Endodermal cell (in vitro differentiated cells): ENCODE results near the gene CEP170. TPM values are rescaled to one million over a fixed set of nuclear protein-coding genes. Genes with fewer than 3 reads are reported as not detected.

Source experiments
- DNase-seq: peaks from one replicate; pipeline ENCODE4 v3.0.0-alpha.2; 2017
- H3K27ac ChIP-seq: 2 replicates; pipeline ENCODE4 v1.5.1; 2013; ENCODE audit warnings: mild to moderate bottlenecking, low read depth, low read length, moderate library complexity
- H3K27me3 ChIP-seq: 2 replicates; pipeline ENCODE4 v1.6.1; 2013; ENCODE audit warnings: mild to moderate bottlenecking, low read length, moderate library complexity; ENCODE audit not compliant: insufficient read depth, control insufficient read depth, poor library complexity, severe bottlenecking
- H3K36me3 ChIP-seq: 2 replicates; pipeline ENCODE4 v1.7.0; 2013; ENCODE audit warnings: mild to moderate bottlenecking, low read length, moderate library complexity; ENCODE audit not compliant: control insufficient read depth, insufficient read depth
- H3K4me1 ChIP-seq: one replicate; pipeline ENCODE4 v1.7.0; 2013; ENCODE audit warnings: low read length; ENCODE audit not compliant: control insufficient read depth, insufficient read depth
- H3K4me3 ChIP-seq: 2 replicates; pipeline ENCODE4 v1.5.1; 2013; ENCODE audit warnings: mild to moderate bottlenecking, low read length, moderate library complexity
- H3K9ac ChIP-seq: 2 replicates; pipeline ENCODE4 v1.6.1; 2013; ENCODE audit warnings: mild to moderate bottlenecking, low read length, moderate library complexity; ENCODE audit not compliant: poor library complexity, severe bottlenecking; ENCODE audit errors: extremely low read depth
- H3K9me3 ChIP-seq: 2 replicates; pipeline ENCODE4 v1.6.1; 2013; ENCODE audit warnings: mild to moderate bottlenecking, low read length, moderate library complexity; ENCODE audit not compliant: control insufficient read depth
- H3K27ac Mint-ChIP-seq: 2 replicates; pipeline ENCODE4 v1.8.0; 2020; ENCODE audit warnings: mixed read lengths
- H3K27me3 Mint-ChIP-seq: 2 replicates; pipeline ENCODE4 v1.8.0; 2021; ENCODE audit warnings: mild to moderate bottlenecking, mixed read lengths; ENCODE audit not compliant: insufficient read depth
- H3K36me3 Mint-ChIP-seq: 2 replicates; pipeline ENCODE4 v1.8.0; 2020; ENCODE audit warnings: low read depth, mixed read lengths
- H3K4me1 Mint-ChIP-seq: 2 replicates; pipeline ENCODE4 v1.8.0; 2020; ENCODE audit warnings: mixed read lengths
- H3K4me3 Mint-ChIP-seq: 2 replicates; pipeline ENCODE4 v1.8.0; 2020; ENCODE audit warnings: mild to moderate bottlenecking, moderate library complexity, mixed read lengths
- H3K9me3 Mint-ChIP-seq: 2 replicates; pipeline ENCODE4 v1.8.0; 2020; ENCODE audit warnings: mild to moderate bottlenecking, mixed read lengths
- WGBS, 2 experiments: methylation state at CpG; one replicate each; pipeline versions ENCODE4 v1.1.5 to v1.1.7; 2013; ENCODE audit warnings: missing lambda C conversion rate in 2 of 2, mixed read lengths in 1 of 2; ENCODE audit not compliant: insufficient coverage in 1 of 2, insufficient read length in 1 of 2; 5-methylcytosine and 5-hydroxymethylcytosine counted together
- total RNA-seq, 2 donors: library from RNA; stranded (reverse); fragmentation: NEBNext Ultra II Directional in 1 of 2; extraction: Animal tissue kit (Norgen Biotek cat#: 25700) in 1 of 2; gene quantifications; 2 replicates in 1 of 2; 3 replicates in 1 of 2; pipeline ENCODE4 v1.2.1, GENCODE V29; 2021
- TF ChIP-seq, protein P1 (sequence below): fragments of 200-600 bp; sonication (generic); conservative IDR thresholded peaks from 2 replicates; pipeline ENCODE4 v1.5.0; 2021; ENCODE audit warnings: antibody characterized with exemption, mild to moderate bottlenecking

CEP170 gene
- total RNA-seq, 2 donors from 2014 or later = 85.7 to 99.8 TPM

DNA sequence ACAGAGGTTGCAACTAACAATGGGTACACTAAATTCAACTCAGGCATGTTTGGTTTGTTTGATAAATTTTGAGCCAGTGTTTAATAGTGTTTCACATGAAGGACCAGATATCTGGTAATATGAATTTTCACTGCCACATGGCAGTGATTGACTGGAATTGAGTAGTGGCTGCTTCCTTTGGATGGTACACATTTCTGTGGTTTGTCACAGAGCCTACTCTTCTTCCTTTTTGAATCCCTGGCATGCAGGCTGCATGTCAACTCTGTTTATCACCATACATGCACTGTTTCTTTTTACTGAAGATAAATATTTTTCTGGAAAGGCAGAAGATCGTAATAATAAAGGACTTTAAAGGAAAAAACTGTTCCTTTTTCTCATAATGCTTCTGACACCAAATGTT, 36.2 kb upstream of the CEP170 start:
- no peak overlapping the region for H3K27ac Mint-ChIP-seq
- H3K9me3 ChIP-seq = no peaks in the 10 kb centered on the region
- no peaks in the 10 kb centered on the region for H3K27me3 Mint-ChIP-seq
- no peaks in the 10 kb centered on the region for H3K4me1 ChIP-seq
- no peak overlapping the region for H3K27ac ChIP-seq
- peaks cover 12% of the 10 kb centered on the region for H3K36me3 Mint-ChIP-seq
- no peak overlapping the region for H3K9ac ChIP-seq
- TF ChIP-seq, protein P1, sequence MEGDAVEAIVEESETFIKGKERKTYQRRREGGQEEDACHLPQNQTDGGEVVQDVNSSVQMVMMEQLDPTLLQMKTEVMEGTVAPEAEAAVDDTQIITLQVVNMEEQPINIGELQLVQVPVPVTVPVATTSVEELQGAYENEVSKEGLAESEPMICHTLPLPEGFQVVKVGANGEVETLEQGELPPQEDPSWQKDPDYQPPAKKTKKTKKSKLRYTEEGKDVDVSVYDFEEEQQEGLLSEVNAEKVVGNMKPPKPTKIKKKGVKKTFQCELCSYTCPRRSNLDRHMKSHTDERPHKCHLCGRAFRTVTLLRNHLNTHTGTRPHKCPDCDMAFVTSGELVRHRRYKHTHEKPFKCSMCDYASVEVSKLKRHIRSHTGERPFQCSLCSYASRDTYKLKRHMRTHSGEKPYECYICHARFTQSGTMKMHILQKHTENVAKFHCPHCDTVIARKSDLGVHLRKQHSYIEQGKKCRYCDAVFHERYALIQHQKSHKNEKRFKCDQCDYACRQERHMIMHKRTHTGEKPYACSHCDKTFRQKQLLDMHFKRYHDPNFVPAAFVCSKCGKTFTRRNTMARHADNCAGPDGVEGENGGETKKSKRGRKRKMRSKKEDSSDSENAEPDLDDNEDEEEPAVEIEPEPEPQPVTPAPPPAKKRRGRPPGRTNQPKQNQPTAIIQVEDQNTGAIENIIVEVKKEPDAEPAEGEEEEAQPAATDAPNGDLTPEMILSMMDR = no peak
- H3K27me3 ChIP-seq = no peaks in the 10 kb centered on the region
- H3K9me3 Mint-ChIP-seq = no peaks in the 10 kb centered on the region
- H3K4me3 Mint-ChIP-seq = no peak overlapping the region
- no peak overlapping the region for H3K4me3 ChIP-seq
- H3K4me1 Mint-ChIP-seq = peaks cover 5% of the 10 kb centered on the region
- H3K36me3 ChIP-seq = peaks cover 7% of the 10 kb centered on the region
- DNase-seq = no peak
- 75 to 95% methylated on average over 1 of the region's 1 CpG for WGBS, 2 experiments

DNA sequence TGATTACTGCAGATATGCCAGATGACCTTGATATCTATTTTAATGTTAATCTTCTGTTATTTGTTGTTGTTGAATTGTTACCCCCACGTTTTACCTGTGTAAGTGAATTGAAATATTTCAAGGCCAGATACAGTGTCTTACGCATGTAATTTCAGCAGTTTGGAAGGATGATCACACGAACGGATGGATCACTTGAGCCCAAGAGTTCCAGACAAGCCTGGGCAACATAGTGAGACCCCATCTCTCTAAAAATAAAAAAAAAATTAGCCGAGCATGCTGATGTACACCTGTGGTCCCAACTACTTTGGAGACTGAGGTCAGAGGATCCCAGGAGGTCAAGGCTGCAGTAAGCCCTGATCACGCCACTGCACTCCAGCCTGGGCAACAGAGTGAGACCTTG, 33.0 kb upstream of the CEP170 start:
- Histone ChIP-seq H3K9ac (no peak overlapping the region), H3K4me1 (no peaks in the 10 kb centered on the region), H3K9me3 (no peaks in the 10 kb centered on the region), H3K27me3 (no peaks in the 10 kb centered on the region), H3K4me3 (no peak overlapping the region), H3K27ac (no peak overlapping the region), H3K36me3 (peaks cover 8% of the 10 kb centered on the region)
- Mint-ChIP-seq H3K4me3 (no peak overlapping the region), H3K27ac (no peak overlapping the region), H3K9me3 (peaks cover under 1% of the 10 kb centered on the region), H3K36me3 (peaks cover 11% of the 10 kb centered on the region), H3K27me3 (no peaks in the 10 kb centered on the region), H3K4me1 (no peaks in the 10 kb centered on the region)
- WGBS, 2 experiments = 88 to 91% methylated on average over 5 to 6 of the region's 6 CpGs
- DNase-seq = no peak
- TF ChIP-seq, protein P1 = no peak

DNA sequence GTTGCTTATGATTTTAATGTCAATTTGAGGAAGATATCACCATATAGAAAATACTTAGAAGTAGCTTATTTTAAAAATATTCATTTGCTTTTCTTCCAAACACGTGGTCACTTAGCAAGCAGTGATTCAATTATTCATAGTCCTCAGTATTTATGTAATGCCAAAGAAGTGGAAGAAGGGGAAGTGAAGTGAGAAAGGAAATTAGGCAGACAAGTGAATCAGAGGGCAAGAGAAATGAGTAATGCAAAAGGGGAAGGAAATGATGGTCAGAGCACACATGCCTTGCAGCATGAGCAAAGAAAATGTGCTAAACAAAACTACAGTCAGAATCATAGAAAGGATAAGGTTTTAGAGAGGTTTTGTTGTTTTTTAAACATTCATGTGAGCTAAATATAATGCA, 32.6 kb upstream of the CEP170 start:
- peaks cover 2% of the 10 kb centered on the region for H3K9me3 Mint-ChIP-seq
- TF ChIP-seq, protein P1 = no peak
- H3K27ac Mint-ChIP-seq = no peak overlapping the region
- H3K27me3 ChIP-seq = no peaks in the 10 kb centered on the region
- H3K36me3 Mint-ChIP-seq = peaks cover 12% of the 10 kb centered on the region
- WGBS, 2 experiments = 67% methylated on average over 1 of the region's 1 CpG; no CpG with 5 or more reads in 1 of the 2 experiments
- no peak overlapping the region for H3K4me3 Mint-ChIP-seq
- H3K4me3 ChIP-seq = no peak overlapping the region
- no peak overlapping the region for H3K27ac ChIP-seq
- H3K36me3 ChIP-seq = peaks cover 8% of the 10 kb centered on the region
- DNase-seq = no peak
- no peak overlapping the region for H3K9ac ChIP-seq
- no peaks in the 10 kb centered on the region for H3K27me3 Mint-ChIP-seq
- no peaks in the 10 kb centered on the region for H3K9me3 ChIP-seq
- no peaks in the 10 kb centered on the region for H3K4me1 Mint-ChIP-seq
- no peaks in the 10 kb centered on the region for H3K4me1 ChIP-seq
